Measurements from ENCODE around the gene PSMA5.
"Not testable (repeated sequence)": the region's sequence is repeated elsewhere in the genome, so short reads cannot be mapped to it uniquely, and the experiment has no call there.

Gene PSMA5

DNA sequence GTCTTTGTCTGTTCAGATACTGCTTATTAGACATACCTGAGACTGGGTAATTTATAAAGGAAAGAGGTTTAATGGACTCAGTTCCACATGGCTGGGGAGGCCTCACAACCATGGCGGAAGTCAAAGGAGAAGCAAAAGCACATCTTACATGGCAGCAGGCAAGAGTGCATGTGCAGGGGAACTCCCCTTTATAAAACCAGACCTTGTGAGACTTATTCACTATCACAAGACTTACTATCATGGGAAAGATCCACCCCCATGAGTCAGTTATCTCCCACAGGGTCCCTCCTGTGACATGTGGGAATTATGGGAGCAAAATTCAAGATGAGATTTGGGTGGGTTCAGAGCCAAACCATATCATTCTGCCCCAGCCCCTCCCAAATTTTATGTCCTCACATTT lies 7.1 kb upstream of the PSMA5 start:
- no peak for DNase-seq (ENCODE audit: low read depth in 2 of 3, low spot score in 1 of 3)

DNA sequence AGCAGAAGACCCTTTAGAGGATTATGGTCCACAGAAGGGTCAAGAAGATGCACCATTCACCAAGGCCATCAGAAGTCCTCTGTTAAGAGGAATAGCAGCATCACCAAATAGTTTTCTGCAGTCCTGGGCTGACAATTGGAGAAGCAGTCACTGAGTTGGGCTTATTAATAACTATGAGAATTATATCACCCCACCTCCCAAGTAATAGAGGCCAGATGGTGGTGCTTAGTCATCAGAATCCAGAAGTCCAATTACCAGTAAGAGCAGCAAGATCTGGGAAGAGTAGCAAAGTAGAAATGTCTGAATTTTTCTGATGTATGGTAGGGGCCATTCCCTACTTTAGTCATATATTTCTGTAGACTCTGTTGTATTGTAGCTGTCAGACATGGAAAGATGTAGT lies 6.1 kb upstream of the PSMA5 start:
- no peak for DNase-seq (ENCODE audit: low read depth in 2 of 3, low spot score in 1 of 3)

DNA sequence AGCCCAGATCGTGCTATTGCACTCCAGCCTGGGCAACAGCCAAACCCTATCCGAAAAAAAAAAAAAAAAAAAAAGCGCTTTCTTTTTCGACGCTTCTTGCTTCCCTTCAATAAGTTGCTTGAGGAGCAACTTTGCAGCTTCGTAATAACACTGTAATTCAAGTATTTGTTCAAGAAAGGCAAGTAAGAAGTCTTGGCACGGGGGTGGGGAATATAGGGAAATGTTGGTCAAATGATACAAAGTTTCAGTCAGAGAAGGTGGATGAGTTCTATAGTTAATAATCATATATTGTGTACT lies 871 bp upstream of the PSMA5 start:
- DNase-seq (ENCODE audit: low read depth in 2 of 3, low spot score in 1 of 3), result no peak

DNA sequence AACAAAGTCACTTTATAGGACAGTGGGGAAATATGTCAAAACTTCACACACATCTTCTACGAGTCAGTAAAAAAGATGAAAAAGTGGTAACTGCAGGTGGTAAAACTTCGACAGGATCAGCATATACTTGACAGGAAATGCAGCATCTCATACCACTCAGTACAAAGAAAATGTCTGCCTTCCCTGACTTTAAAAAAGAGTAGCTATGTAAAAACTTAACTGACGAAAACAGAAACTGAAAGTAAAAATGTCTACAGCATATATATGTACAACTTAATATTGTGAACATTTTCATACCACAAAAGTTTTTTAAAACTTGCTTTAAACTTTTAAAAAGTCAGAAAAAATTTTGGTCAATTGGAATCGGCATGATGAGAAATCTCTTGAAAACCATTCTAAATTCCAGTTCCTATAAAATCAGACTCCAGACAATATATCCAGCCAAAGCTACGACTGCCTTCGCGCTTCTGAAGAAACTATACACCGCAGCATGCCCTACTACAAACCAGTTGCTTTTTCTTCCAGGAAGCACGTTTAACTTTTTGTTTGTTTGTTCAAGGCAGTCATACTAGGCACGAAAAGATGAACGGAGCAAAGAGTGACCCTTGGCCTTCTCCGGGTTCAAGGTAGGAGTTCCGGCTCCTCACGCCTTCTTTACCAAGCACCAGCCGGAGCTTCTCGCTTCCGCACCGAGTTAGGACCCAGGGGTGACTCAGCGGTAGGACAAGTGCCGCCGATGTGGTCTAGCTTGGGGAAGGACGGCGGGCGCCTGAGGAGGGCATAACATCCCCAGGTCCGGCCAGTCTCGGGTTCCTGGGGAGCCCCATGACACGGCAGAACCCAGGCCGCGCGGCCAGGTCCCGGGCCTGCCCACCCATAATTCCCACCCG lies 612 bp downstream of the PSMA5 start:
- peak; percentile 39 to 53 (median 53) for DNase-seq (ENCODE audit: low read depth in 2 of 3, low spot score in 1 of 3)

DNA sequence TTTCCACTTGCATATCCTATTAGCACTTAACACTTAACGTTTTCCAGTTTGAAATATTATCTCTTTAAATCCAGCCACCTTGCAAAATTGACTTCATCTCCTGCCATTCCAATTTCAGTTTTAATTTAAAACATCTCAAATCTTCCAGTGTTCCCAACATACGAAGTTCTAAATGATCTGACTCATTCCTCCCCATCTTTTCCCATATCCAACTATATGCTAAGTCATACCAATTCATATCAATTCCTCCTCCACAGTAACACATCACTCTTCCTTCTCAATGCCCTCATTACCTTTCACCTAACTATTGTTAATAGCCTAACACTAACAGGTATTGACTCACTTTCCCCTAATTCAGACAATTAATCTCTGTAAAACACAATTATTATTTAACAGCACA lies 2.8 kb downstream of the PSMA5 start:
- DNase-seq (ENCODE audit: low read depth in 2 of 3, low spot score in 1 of 3), result no peak

- no peak for DNase-seq (ENCODE audit: low read depth in 2 of 3, low spot score in 1 of 3)
Observed at GRCh38 chr1:109412551-109412950, 13.7 kb downstream of the PSMA5 start.

GRCh38 chr1:109404838-109405237 lies 21.4 kb downstream of the PSMA5 start:
- DNase-seq (ENCODE audit: low read depth in 2 of 3, low spot score in 1 of 3), result no peak

GRCh38 chr1:109402025-109402424 lies 24.2 kb downstream of the PSMA5 start:
- no peak for DNase-seq (ENCODE audit: low read depth in 2 of 3, low spot score in 1 of 3)

DNA sequence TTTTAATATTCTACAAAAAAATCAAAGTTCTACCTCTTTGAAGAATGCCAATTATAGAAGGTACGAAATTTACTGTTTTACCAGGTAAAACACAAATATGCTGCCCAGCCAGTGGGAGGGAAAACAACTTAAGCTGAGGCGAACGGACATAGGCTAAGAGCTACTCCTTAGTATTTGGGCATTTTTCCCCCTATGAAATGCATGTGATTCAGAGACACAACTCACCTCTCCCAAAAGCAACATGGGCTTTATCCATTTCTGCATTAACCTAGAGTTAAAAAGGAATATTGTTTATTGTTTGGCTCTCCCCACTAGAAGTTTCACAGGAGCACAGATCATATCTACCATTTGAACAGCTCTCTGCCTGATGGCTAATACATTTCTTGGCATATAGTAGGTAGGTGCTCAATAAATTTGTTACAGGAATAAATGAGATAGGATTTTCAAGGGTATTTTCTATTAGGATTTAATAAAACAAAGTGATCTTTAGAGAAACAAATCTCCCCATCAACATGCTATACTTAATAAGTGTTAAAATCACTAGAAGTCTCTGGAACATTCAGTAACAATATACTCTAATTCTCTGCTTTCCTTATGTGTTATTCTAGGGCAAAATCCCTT lies 26.1 kb downstream of the PSMA5 start:
- DNase-seq (ENCODE audit: low read depth in 2 of 3, low spot score in 1 of 3), result no peak

GRCh38 chr1:109399326-109399957 lies 26.8 kb downstream of the PSMA5 start:
- DNase-seq (ENCODE audit: low read depth in 2 of 3, low spot score in 1 of 3), result peak in 1 of 3 donors; percentile 75

DNA sequence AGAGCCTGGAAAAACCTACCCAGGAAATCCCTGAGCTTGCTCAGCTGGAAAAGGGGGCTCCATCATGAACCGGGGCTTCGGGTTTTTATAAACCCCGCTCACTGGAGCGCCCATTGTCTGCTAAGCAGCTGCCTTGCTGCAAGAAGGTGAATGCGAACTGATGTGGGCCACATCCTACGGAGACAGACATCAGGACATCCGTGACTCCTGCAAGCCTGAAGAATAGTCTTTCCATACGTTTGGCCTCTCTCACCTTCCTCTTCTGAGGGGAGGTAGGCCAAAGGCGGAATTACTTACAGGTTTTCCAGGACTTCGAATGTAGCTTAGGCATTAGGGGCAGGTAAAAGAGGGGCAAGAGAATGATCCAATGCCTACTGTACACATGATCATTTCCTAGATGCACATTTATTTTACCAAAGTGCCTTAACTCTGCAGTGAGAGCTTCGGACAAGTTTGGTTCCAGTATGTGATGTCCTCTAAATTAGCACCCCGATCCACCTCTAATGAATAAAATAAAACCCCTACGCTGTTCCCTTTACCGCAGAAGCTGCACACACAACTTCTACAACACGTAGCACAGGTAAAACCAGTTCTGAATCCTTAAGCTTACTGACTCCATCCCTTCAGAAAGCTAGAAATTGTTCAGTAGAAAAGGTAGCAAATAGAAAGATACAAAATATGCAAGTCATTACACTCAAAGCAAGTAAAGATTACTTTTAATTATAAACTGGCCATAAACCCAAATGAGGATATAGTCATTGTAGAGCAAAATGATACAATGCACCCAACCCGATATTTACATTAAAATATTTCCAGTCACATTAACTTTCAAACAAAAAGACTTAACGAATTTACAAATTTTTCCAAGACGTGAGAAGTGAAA lies 27.7 kb downstream of the PSMA5 start:
- no peak for DNase-seq (ENCODE audit: low read depth in 2 of 3, low spot score in 1 of 3)

DNA sequence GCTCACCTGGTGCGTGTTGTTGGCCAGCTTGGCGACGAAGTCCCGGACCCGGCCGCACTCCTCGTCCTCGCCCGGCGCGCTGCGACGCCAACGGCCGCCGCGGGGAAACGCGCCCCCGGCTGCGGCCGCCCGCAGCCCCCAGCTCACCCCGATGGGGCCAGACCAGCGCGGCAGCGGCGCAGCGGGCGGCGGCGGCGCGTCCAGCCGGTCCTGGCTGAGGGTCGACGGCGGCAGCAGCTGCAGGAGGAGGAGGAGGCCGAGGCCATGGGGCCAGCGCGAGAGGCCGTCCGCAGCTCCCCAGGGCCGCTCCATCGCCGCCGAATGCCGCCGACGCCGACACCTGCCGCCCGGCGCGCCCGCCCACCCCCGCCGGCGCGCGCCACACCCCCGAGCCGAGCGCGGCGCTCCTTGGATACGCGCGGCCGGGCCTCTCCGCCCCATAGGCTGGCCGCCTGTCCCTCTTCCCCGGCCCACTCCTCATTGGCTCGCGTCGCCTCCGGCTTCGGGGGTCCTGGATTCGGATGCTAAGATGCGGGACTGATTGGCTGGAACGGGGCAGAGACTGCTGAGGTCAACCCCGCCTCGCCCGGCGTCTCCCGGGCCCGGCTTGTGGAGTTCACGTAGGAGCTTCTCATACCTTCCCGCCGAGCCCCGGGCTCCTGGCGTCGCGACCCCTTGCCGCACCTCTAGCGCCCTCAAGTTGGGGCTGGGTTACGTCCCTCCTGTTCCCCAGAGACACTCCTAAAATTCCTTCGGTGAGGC lies 28.5 kb downstream of the PSMA5 start, which contains the start of gene SORT1:
TSS of gene SORT1 (minus strand) at position 338 of the 762 bp plus-strand sequence. CDS start at position 312, 26 bp downstream.
- peak; percentile 4 to 45 (median 29) for DNase-seq (ENCODE audit: low read depth in 2 of 3, low spot score in 1 of 3)

DNA sequence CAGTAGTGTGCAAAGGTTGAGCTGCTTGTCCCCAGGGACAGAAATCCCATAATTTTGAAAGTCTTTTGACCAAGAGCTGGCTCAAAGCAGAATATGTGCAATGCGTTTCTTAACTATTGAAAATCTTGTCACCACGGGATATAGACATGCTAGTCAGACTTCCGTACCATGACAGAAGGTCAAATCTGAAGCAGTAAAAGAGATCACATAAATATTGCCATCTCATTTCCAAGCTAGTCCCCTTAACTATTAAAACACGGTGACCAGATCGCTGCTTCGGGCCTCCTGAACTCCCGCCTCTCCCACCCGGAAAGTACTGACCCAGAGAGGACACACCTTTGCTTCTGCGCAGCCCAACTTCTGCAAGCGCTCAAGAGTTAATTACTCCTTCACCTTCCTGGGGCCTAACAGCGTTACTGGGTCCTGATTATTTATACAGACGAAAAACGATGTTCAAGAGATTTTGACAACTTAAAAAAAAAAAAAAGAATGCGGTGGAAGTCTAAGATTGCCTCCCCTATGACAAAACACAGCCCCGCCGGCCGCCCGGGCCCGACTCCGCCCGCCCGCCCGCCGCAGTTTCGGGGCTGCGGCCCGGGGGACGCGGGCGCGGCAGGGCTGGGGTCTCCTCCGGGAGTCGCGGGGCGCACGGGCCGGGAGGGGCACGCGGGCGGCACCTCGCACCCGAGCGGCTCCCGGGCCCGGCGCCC lies 29.2 kb downstream of the PSMA5 start:
- DNase-seq (ENCODE audit: low read depth in 2 of 3, low spot score in 1 of 3), result no peak

- no peak for DNase-seq (ENCODE audit: low read depth in 2 of 3, low spot score in 1 of 3)
Observed at GRCh38 chr1:109396513-109396839, 29.8 kb downstream of the PSMA5 start.

DNA sequence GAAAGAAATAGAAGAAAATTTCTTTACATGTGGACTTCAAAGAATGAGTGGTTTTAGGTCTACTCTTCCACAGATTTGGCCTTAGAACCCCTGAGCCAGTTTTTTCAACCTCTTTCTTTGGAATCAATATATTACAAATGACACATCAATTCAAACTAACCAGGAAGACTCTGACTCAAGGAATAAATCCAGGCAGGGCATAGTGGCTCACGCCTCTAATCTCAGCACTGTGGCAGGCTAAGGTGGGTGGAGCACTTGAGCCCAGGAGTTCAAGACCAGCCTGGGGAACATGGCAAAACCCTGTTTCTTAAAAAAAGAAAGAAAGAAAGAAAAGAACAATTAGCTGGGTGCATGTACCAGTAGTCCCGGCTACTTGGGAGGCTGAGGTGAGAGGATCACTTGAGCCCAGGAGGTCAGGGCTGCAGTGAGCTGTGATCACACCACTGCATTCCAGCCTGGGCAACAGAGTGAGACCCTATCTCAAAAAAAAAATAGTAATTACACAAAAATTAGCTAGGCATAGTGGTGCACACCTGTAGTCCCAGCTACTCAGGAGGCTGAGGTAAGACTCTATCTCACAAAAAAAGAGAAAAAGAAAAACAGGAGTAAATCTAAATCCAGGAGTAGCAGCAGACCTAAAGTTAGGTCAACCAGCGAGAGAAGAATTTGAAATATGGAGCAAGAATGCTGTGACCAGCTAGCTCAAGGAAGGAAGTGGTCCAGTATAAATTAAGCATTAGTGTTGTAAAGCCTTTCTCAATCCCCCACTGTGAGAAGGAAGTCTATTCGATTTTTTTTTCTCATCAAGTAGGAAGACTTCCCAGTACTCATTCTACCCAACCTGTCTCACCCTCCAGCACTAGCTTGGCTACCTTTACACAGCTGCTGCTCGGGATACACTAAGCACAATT lies 30.4 kb downstream of the PSMA5 start:
- DNase-seq (ENCODE audit: low read depth in 2 of 3, low spot score in 1 of 3), result no peak

DNA sequence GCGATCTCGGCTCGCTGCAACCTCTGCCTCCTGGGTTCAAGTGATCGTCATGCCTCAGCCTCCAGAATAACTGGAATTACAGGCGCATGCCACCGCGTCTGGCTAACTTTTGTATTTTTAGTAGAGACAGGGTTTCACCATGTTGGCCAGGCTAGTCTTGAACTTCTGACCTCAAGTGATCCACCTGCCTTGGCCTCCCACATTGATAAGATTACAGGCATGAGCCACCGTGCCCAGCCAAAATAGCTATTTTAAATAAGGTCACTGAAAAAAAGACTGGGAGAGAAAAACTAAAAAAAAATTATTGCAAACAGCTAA lies 31.0 kb downstream of the PSMA5 start:
- not testable (repeated sequence) for DNase-seq (ENCODE audit: low read depth in 2 of 3, low spot score in 1 of 3)

GRCh38 chr1:109394591-109395281 lies 31.5 kb downstream of the PSMA5 start:
- DNase-seq (ENCODE audit: low read depth in 2 of 3, low spot score in 1 of 3), result no peak

GRCh38 chr1:109393617-109394233 lies 32.5 kb downstream of the PSMA5 start:
- no peak for DNase-seq (ENCODE audit: low read depth in 2 of 3, low spot score in 1 of 3)
